GM18520 (cell line): Measurements from ENCODE around the gene BCAT1.

ENCODE experiments used
- ATAC-seq: cut with Tn5 transposase; IDR thresholded peaks from one replicate; pipeline ENCODE4 v1.9.1; 2021; ENCODE audit not compliant: unreplicated experiment

The BCAT1 gene

GRCh38 chr12:24948757-24949722, at the start of gene BCAT1:
TSS of gene BCAT1 (minus strand) at chr12:24949101. CDS start at chr12:24948932, 169 bp downstream.
- no peak for ATAC-seq

GRCh38 chr12:24997970-24998582, 49.2 kb upstream of the BCAT1 start:
- ATAC-seq: peak; percentile 85

GRCh38 chr12:24997496-24997895, 48.6 kb upstream of the BCAT1 start:
- no peak for ATAC-seq

GRCh38 chr12:24996820-24997219, 47.9 kb upstream of the BCAT1 start:
- no peak for ATAC-seq

- no peak for ATAC-seq
These were observed 47.3 kb upstream of the BCAT1 start for GRCh38 chr12:24996102-24996797.

GRCh38 chr12:24993793-24994192, 44.9 kb upstream of the BCAT1 start:
- ATAC-seq: no peak

- peak; percentile 49 for ATAC-seq
These were observed 42.5 kb upstream of the BCAT1 start for GRCh38 chr12:24991209-24992049.

GRCh38 chr12:24989216-24989615, 40.3 kb upstream of the BCAT1 start:
- no peak for ATAC-seq

- ATAC-seq: no peak
These were observed 33.3 kb upstream of the BCAT1 start for GRCh38 chr12:24982250-24982649.

- ATAC-seq: no peak
These were observed 31.3 kb upstream of the BCAT1 start for GRCh38 chr12:24979976-24980730.

GRCh38 chr12:24979329-24979728, 30.4 kb upstream of the BCAT1 start:
- ATAC-seq: no peak

- no peak for ATAC-seq
These were observed 28.8 kb upstream of the BCAT1 start for GRCh38 chr12:24977711-24978110.

GRCh38 chr12:24977060-24977459, 28.2 kb upstream of the BCAT1 start:
- no peak for ATAC-seq

- ATAC-seq: no peak
These were observed 26.5 kb upstream of the BCAT1 start for GRCh38 chr12:24975425-24975824.

GRCh38 chr12:24974216-24974615, 25.3 kb upstream of the BCAT1 start:
- no peak for ATAC-seq

- ATAC-seq: no peak
These were observed 23.2 kb upstream of the BCAT1 start for GRCh38 chr12:24972078-24972477.

GRCh38 chr12:24970177-24970576, 21.3 kb upstream of the BCAT1 start:
- no peak for ATAC-seq

- no peak for ATAC-seq
These were observed 18.2 kb upstream of the BCAT1 start for GRCh38 chr12:24966951-24967564.

GRCh38 chr12:24964342-24964741, 15.4 kb upstream of the BCAT1 start:
- no peak for ATAC-seq
